SJSA1 (cell line): ENCODE results near the gene NRIP2. TPM values are rescaled to one million over a fixed set of nuclear protein-coding genes. Genes with fewer than 3 reads are reported as not detected.

Source experiments
- DNase-seq, 2 experiments: peaks; one replicate each; pipeline ENCODE4 v3.0.0-alpha.2; 2015 to 2020; ENCODE audit warnings: low spot score in 2 of 2, low read depth in 1 of 2
- H3K27ac ChIP-seq: fragments of 250-450 bp; sonication (Bioruptor Pico); 2 replicates; pipeline ENCODE4 v1.5.1; 2020; ENCODE audit warnings: mild to moderate bottlenecking, moderate library complexity
- H3K27me3 ChIP-seq: fragments of 250-450 bp; sonication (Bioruptor Pico); replicated peaks from 2 replicates; pipeline ENCODE4 v1.5.1; 2020; ENCODE audit warnings: mild to moderate bottlenecking, moderate library complexity
- H3K36me3 ChIP-seq: fragments of 250-450 bp; sonication (Bioruptor Pico); 2 replicates; pipeline ENCODE4 v1.5.1; 2020; ENCODE audit warnings: mild to moderate bottlenecking
- H3K4me1 ChIP-seq: fragments of 250-450 bp; sonication (Bioruptor Pico); replicated peaks from 2 replicates; pipeline ENCODE4 v1.6.1; 2021; ENCODE audit warnings: mild to moderate bottlenecking
- H3K4me3 ChIP-seq: fragments of 250-450 bp; sonication (Bioruptor Pico); 2 replicates; pipeline ENCODE4 v1.5.1; 2020; ENCODE audit warnings: mild to moderate bottlenecking
- H3K9me3 ChIP-seq: fragments of 250-450 bp; sonication (Bioruptor Pico); replicated peaks from 2 replicates; pipeline ENCODE4 v1.5.1; 2020; ENCODE audit warnings: mild to moderate bottlenecking
- total RNA-seq: library from RNA; depleted of rRNA; stranded (reverse); fragments of >200 nt; shearing (Covaris generic); gene quantifications from 2 replicates; pipeline ENCODE4 v1.2.3, GENCODE V29; 2014

NRIP2 gene
- total RNA-seq, 1 experiment from 2014 or later = 0.32 TPM

GRCh38 chr12:2806700-2807099 is 28.1 kb downstream of the NRIP2 start:
- no peak for DNase-seq
- Histone ChIP-seq H3K4me3 (no peak overlapping the region), H3K4me1 (no peaks in the 10 kb centered on the region), H3K27ac (no peak overlapping the region), H3K9me3 (no peaks in the 10 kb centered on the region), H3K27me3 (no peaks in the 10 kb centered on the region), H3K36me3 (peaks cover 51% of the 10 kb centered on the region)

GRCh38 chr12:2805143-2805520 is 29.7 kb downstream of the NRIP2 start:
- Histone ChIP-seq H3K27me3 (no peaks in the 10 kb centered on the region), H3K9me3 (no peaks in the 10 kb centered on the region), H3K4me3 (no peak overlapping the region), H3K4me1 (no peaks in the 10 kb centered on the region), H3K27ac (no peak overlapping the region), H3K36me3 (peaks cover 66% of the 10 kb centered on the region)
- DNase-seq = no peak

- Histone ChIP-seq H3K36me3 (peaks cover 72% of the 10 kb centered on the region), H3K4me1 (no peaks in the 10 kb centered on the region), H3K27ac (no peak overlapping the region), H3K9me3 (no peaks in the 10 kb centered on the region), H3K4me3 (no peak overlapping the region), H3K27me3 (no peaks in the 10 kb centered on the region)
- DNase-seq = no peak
Measured at GRCh38 chr12:2804393-2805142, 30.3 kb downstream of the NRIP2 start.

- H3K4me1 ChIP-seq = no peaks in the 10 kb centered on the region
- peaks cover 80% of the 10 kb centered on the region for H3K36me3 ChIP-seq
- H3K9me3 ChIP-seq = no peaks in the 10 kb centered on the region
- H3K27ac ChIP-seq = no peak overlapping the region
- DNase-seq = no peak
- H3K27me3 ChIP-seq = no peaks in the 10 kb centered on the region
- no peak overlapping the region for H3K4me3 ChIP-seq
Measured at GRCh38 chr12:2803635-2804392, 31.0 kb downstream of the NRIP2 start.

GRCh38 chr12:2801044-2801783 is 33.6 kb downstream of the NRIP2 start:
- Histone ChIP-seq H3K36me3 (peaks cover 96% of the 10 kb centered on the region), H3K4me3 (no peak overlapping the region), H3K9me3 (no peaks in the 10 kb centered on the region), H3K4me1 (peaks cover 8% of the 10 kb centered on the region), H3K27ac (no peak overlapping the region), H3K27me3 (no peaks in the 10 kb centered on the region)
- no peak for DNase-seq

GRCh38 chr12:2800046-2800570 is 34.7 kb downstream of the NRIP2 start:
- Histone ChIP-seq H3K27ac (no peak overlapping the region), H3K9me3 (peaks cover under 1% of the 10 kb centered on the region; the same call in 1 of the 2 replicates), H3K4me1 (peaks cover 17% of the 10 kb centered on the region), H3K27me3 (no peaks in the 10 kb centered on the region), H3K36me3 (peaks cover 97% of the 10 kb centered on the region), H3K4me3 (no peak overlapping the region)
- no peak for DNase-seq

GRCh38 chr12:2797721-2798418 is 37.0 kb downstream of the NRIP2 start:
- DNase-seq = no peak
- H3K27me3 ChIP-seq = no peaks in the 10 kb centered on the region
- peaks cover 78% of the 10 kb centered on the region for H3K36me3 ChIP-seq
- H3K4me3 ChIP-seq = no peak overlapping the region
- peaks cover 6% of the 10 kb centered on the region; the same call in 1 of the 2 replicates for H3K9me3 ChIP-seq
- H3K4me1 ChIP-seq = peaks cover 27% of the 10 kb centered on the region
- no peak overlapping the region for H3K27ac ChIP-seq

GRCh38 chr12:2796187-2796666 is 38.6 kb downstream of the NRIP2 start:
- no peaks in the 10 kb centered on the region for H3K27me3 ChIP-seq
- no peak overlapping the region for H3K27ac ChIP-seq
- DNase-seq = no peak
- peaks cover 61% of the 10 kb centered on the region for H3K36me3 ChIP-seq
- H3K9me3 ChIP-seq = peaks cover 6% of the 10 kb centered on the region; the same call in 1 of the 2 replicates
- H3K4me3 ChIP-seq = peak overlapping the region; percentile 99
- peaks cover 27% of the 10 kb centered on the region for H3K4me1 ChIP-seq

GRCh38 chr12:2795291-2796186 is 39.3 kb downstream of the NRIP2 start:
- H3K4me1 ChIP-seq = peaks cover 27% of the 10 kb centered on the region
- peak overlapping the region; percentile 52; the same call in 1 of the 2 replicates for H3K27ac ChIP-seq
- peaks cover 6% of the 10 kb centered on the region; the same call in 1 of the 2 replicates for H3K9me3 ChIP-seq
- H3K36me3 ChIP-seq = peaks cover 54% of the 10 kb centered on the region
- DNase-seq = peak; percentile 70 to 75
- H3K27me3 ChIP-seq = no peaks in the 10 kb centered on the region
- peak overlapping the region; percentile 99 for H3K4me3 ChIP-seq

GRCh38 chr12:2794736-2795289 is 40.0 kb downstream of the NRIP2 start, which contains the start of gene FKBP4:
Gene FKBP4 (plus strand): TSS chr12:2794970. CDS start chr12:2795140, 170 bp downstream.
- H3K27ac ChIP-seq = peak within 1 kb of the TSS; percentile 52; the same call in 1 of the 2 replicates

GRCh38 chr12:2794191-2794735 is 40.6 kb downstream of the NRIP2 start:
- H3K4me1 ChIP-seq = peaks cover 27% of the 10 kb centered on the region
- peaks cover 42% of the 10 kb centered on the region for H3K36me3 ChIP-seq
- no peak for DNase-seq
- H3K27ac ChIP-seq = no peak overlapping the region
- H3K4me3 ChIP-seq = peak overlapping the region; percentile 99
- H3K27me3 ChIP-seq = no peaks in the 10 kb centered on the region; the same call in 1 of the 2 replicates
- H3K9me3 ChIP-seq = peaks cover 6% of the 10 kb centered on the region; the same call in 1 of the 2 replicates

More at GRCh38 chr12:2794736-2795289, 40.0 kb downstream of the NRIP2 start, which contains the start of gene FKBP4:
- Histone ChIP-seq H3K9me3 (peaks cover 6% of the 10 kb centered on the region; the same call in 1 of the 2 replicates), H3K27me3 (no peaks in the 10 kb centered on the region; the same call in 1 of the 2 replicates), H3K4me3 (peak within 1 kb of the TSS; percentile 99), H3K36me3 (peaks cover 47% of the 10 kb centered on the region), H3K4me1 (peaks cover 27% of the 10 kb centered on the region)
- peak; percentile 70 to 87 for DNase-seq
